Large intestine (tissue), 12 donors: ENCODE results near the gene SARS1. TPM values are rescaled to one million over a fixed set of nuclear protein-coding genes. Genes with fewer than 3 reads are reported as not detected.
"Not testable (repeated sequence)": the region's sequence is repeated elsewhere in the genome, so short reads cannot be mapped to it uniquely, and the experiment has no call there.

Experiments used
- DNase-seq, 2 donors: peaks; one replicate each; pipeline versions ENCODE4 v3.0.0 to v3.0.0-alpha.2; 2013
- H3K27ac ChIP-seq: one replicate; pipeline ENCODE4 v1.5.1; 2013; ENCODE audit warnings: low read length
- H3K27me3 ChIP-seq: 2 replicates; pipeline ENCODE4 v1.6.1; 2013; ENCODE audit warnings: low read length; ENCODE audit not compliant: control insufficient read depth, insufficient read depth
- H3K36me3 ChIP-seq: 2 replicates; pipeline ENCODE4 v1.6.1; 2013; ENCODE audit warnings: low read length; ENCODE audit not compliant: control insufficient read depth, insufficient read depth
- H3K4me1 ChIP-seq: one replicate; pipeline ENCODE4 v1.6.1; 2013; ENCODE audit warnings: low read length; ENCODE audit not compliant: control insufficient read depth, insufficient read depth
- H3K4me3 ChIP-seq: one replicate; pipeline ENCODE4 v1.5.1; 2013; ENCODE audit warnings: low read length
- H3K9me3 ChIP-seq: one replicate; pipeline ENCODE4 v1.6.1; 2013; ENCODE audit warnings: mild to moderate bottlenecking, low read depth, low read length, moderate library complexity; ENCODE audit not compliant: control insufficient read depth
- WGBS: methylation state at CpG from one replicate; pipeline ENCODE4 v1.1.5; 2013; ENCODE audit warnings: low lambda C conversion rate; ENCODE audit not compliant: insufficient coverage; 5-methylcytosine and 5-hydroxymethylcytosine counted together
- long read RNA-seq, 11 donors: transcript quantifications; one replicate each; lab custom pipeline, GENCODE V29; 2026
- polyA plus RNA-seq: library from polyadenylated mRNA; unstranded; fragments of 120-200 nt; gene quantifications from one replicate; pipeline ENCODE4 v1.2.1, GENCODE V29; 2013

The SARS1 gene
- 112 TPM for polyA plus RNA-seq
- long read RNA-seq, donor 1, transcript SARS-201 (11 exons, 1,852 nt): major isoform, 10 of 12 reads
- long read RNA-seq, donor 1, partial matches to known transcripts: 0 of 12 reads
- long read RNA-seq, donor 1, other reads (novel, unspliced or antisense): 0 of 12 reads
- long read RNA-seq, donor 2, transcript SARS-201 (11 exons, 1,852 nt): major isoform, 34 of 51 reads
- long read RNA-seq, donor 2, transcript SARS-206 (2 exons, 804 nt): minor isoform, 8 of 51 reads
- long read RNA-seq, donor 2, partial matches to known transcripts: 6 of 51 reads
- long read RNA-seq, donor 2, other reads (novel, unspliced or antisense): 0 of 51 reads
- long read RNA-seq, donor 3: 0 reads
- long read RNA-seq, donor 4, partial matches to known transcripts: 0 of 6 reads
- long read RNA-seq, donor 4, other reads (novel, unspliced or antisense): 0 of 6 reads
- long read RNA-seq, donor 5, transcript SARS-201 (11 exons, 1,852 nt): major isoform, 19 of 22 reads
- long read RNA-seq, donor 5, partial matches to known transcripts: 0 of 22 reads
- long read RNA-seq, donor 5, other reads (novel, unspliced or antisense): 0 of 22 reads
- long read RNA-seq, donor 6, transcript SARS-201 (11 exons, 1,852 nt): major isoform, 29 of 33 reads
- long read RNA-seq, donor 6, partial matches to known transcripts: 0 of 33 reads
- long read RNA-seq, donor 6, other reads (novel, unspliced or antisense): 0 of 33 reads
- long read RNA-seq, donor 7, transcript SARS-201 (11 exons, 1,852 nt): major isoform, 17 of 20 reads
- long read RNA-seq, donor 7, partial matches to known transcripts: 0 of 20 reads
- long read RNA-seq, donor 7, other reads (novel, unspliced or antisense): 0 of 20 reads
- long read RNA-seq, donor 8, transcript SARS-201 (11 exons, 1,852 nt): major isoform, 32 of 43 reads
- long read RNA-seq, donor 8, partial matches to known transcripts: 6 of 43 reads
- long read RNA-seq, donor 8, other reads (novel, unspliced or antisense): 0 of 43 reads
- long read RNA-seq, donor 9, transcript SARS-201 (11 exons, 1,852 nt): major isoform, 27 of 38 reads
- long read RNA-seq, donor 9, transcript SARS-203 (2 exons, 1,582 nt): minor isoform, 6 of 38 reads
- long read RNA-seq, donor 9, partial matches to known transcripts: 0 of 38 reads
- long read RNA-seq, donor 9, other reads (novel, unspliced or antisense): 0 of 38 reads
- long read RNA-seq, donor 10, transcript SARS-206 (2 exons, 804 nt): minor isoform, 8 of 49 reads
- long read RNA-seq, donor 10, transcript SARS-201 (11 exons, 1,852 nt): major isoform, 38 of 49 reads
- long read RNA-seq, donor 10, partial matches to known transcripts: 0 of 49 reads
- long read RNA-seq, donor 10, other reads (novel, unspliced or antisense): 0 of 49 reads
- long read RNA-seq, donor 11, transcript SARS-201 (11 exons, 1,852 nt): major isoform, 26 of 28 reads
- long read RNA-seq, donor 11, partial matches to known transcripts: 0 of 28 reads
- long read RNA-seq, donor 11, other reads (novel, unspliced or antisense): 0 of 28 reads

- peaks cover 12% of the 10 kb centered on the region for H3K4me1 ChIP-seq
- WGBS: 0% methylated on average over 2 of the region's 64 CpGs
- H3K4me3 ChIP-seq: peak within 1 kb of the TSS; percentile 84
- H3K27ac ChIP-seq: peak within 1 kb of the TSS; percentile 85
- no peaks in the 10 kb centered on the region for H3K9me3 ChIP-seq
- DNase-seq: peak; percentile 93
- H3K36me3 ChIP-seq: no peaks in the 10 kb centered on the region
- H3K27me3 ChIP-seq: no peaks in the 10 kb centered on the region
These were observed at the start of gene SARS1 for GRCh38 chr1:109213824-109214693. Gene SARS1 (plus strand): TSS chr1:109213918. CDS start chr1:109213993, 75 bp downstream.

GRCh38 chr1:109164538-109164937 is 49.2 kb upstream of the SARS1 start:
- Histone ChIP-seq H3K36me3 (peaks cover 6% of the 10 kb centered on the region), H3K27me3 (no peaks in the 10 kb centered on the region), H3K4me1 (no peaks in the 10 kb centered on the region), H3K27ac (no peak overlapping the region), H3K4me3 (no peak overlapping the region), H3K9me3 (no peaks in the 10 kb centered on the region)
- WGBS: no CpG with 5 or more reads among the region's 8 CpGs
- no peak for DNase-seq

- H3K4me1 ChIP-seq: no peaks in the 10 kb centered on the region
- H3K27me3 ChIP-seq: no peaks in the 10 kb centered on the region
- peaks cover 8% of the 10 kb centered on the region for H3K36me3 ChIP-seq
- DNase-seq: no peak
- no peak overlapping the region for H3K27ac ChIP-seq
- H3K4me3 ChIP-seq: no peak overlapping the region
- no CpG with 5 or more reads among the region's 7 CpGs for WGBS
- no peaks in the 10 kb centered on the region for H3K9me3 ChIP-seq
These were observed 46.7 kb upstream of the SARS1 start for GRCh38 chr1:109167001-109167506.

GRCh38 chr1:109170035-109170764 is 43.5 kb upstream of the SARS1 start:
- Histone ChIP-seq H3K36me3 (peaks cover 8% of the 10 kb centered on the region), H3K4me1 (no peaks in the 10 kb centered on the region), H3K9me3 (no peaks in the 10 kb centered on the region), H3K27me3 (no peaks in the 10 kb centered on the region), H3K4me3 (no peak overlapping the region), H3K27ac (no peak overlapping the region)
- no peak for DNase-seq
- WGBS: no CpG with 5 or more reads among the region's 7 CpGs

GRCh38 chr1:109171646-109172045 is 42.1 kb upstream of the SARS1 start:
- no peak for DNase-seq
- H3K36me3 ChIP-seq: peaks cover 8% of the 10 kb centered on the region
- WGBS: no CpG with 5 or more reads among the region's 10 CpGs
- H3K4me3 ChIP-seq: no peak overlapping the region
- H3K9me3 ChIP-seq: no peaks in the 10 kb centered on the region
- no peaks in the 10 kb centered on the region for H3K27me3 ChIP-seq
- no peak overlapping the region for H3K27ac ChIP-seq
- no peaks in the 10 kb centered on the region for H3K4me1 ChIP-seq

- no CpG with 5 or more reads among the region's 1 CpG for WGBS
- H3K27ac ChIP-seq, DNase-seq, H3K4me3 ChIP-seq, H3K9me3 ChIP-seq, H3K36me3 ChIP-seq, H3K27me3 ChIP-seq: not testable (repeated sequence)
- H3K4me1 ChIP-seq: peaks cover 15% of the 10 kb centered on the region
These were observed 37.4 kb upstream of the SARS1 start for GRCh38 chr1:109176349-109176748.

- no CpG with 5 or more reads among the region's 3 CpGs for WGBS
These were observed 33.0 kb upstream of the SARS1 start for GRCh38 chr1:109180715-109181084.

GRCh38 chr1:109181085-109181806 is 32.5 kb upstream of the SARS1 start:
- Histone ChIP-seq H3K27me3 (no peaks in the 10 kb centered on the region), H3K27ac (peak overlapping the region; percentile 90), H3K9me3 (no peaks in the 10 kb centered on the region), H3K36me3 (no peaks in the 10 kb centered on the region), H3K4me1 (peaks cover 23% of the 10 kb centered on the region), H3K4me3 (no peak overlapping the region)
- DNase-seq: peak; percentile 39 to 85
- WGBS: no CpG with 5 or more reads among the region's 4 CpGs

More at GRCh38 chr1:109180715-109181084, 33.0 kb upstream of the SARS1 start:
- H3K4me3 ChIP-seq, H3K9me3 ChIP-seq, H3K27me3 ChIP-seq, H3K36me3 ChIP-seq: not testable (repeated sequence)
- Histone ChIP-seq H3K4me1 (peaks cover 23% of the 10 kb centered on the region), H3K27ac (peak overlapping the region; percentile 90)
- DNase-seq: peak in 1 of 2 donors; percentile 35
